Astrocyte (in vitro differentiated cells and primary cell): ENCODE results near the gene PAGR1. TPM values are rescaled to one million over a fixed set of nuclear protein-coding genes. Genes with fewer than 3 reads are reported as not detected.

Experiments used
- DNase-seq: peaks from one replicate; pipeline ENCODE4 v3.0.0-alpha.2; 2010; ENCODE audit warnings: low read depth
- FAIRE-seq: peaks from 2 replicates; lab custom pipeline; 2011; peaks lifted over from hg19 to GRCh38; lab: Jason Lieb, UNC
- H2AFZ ChIP-seq: 2 replicates; pipeline ENCODE4 v1.6.0; 2012; ENCODE audit warnings: low read depth, low read length, inconsistent platforms
- H3K27ac ChIP-seq: 2 replicates; pipeline ENCODE4 v1.5.1; 2011; ENCODE audit warnings: low read depth, low read length, inconsistent platforms
- H3K27me3 ChIP-seq: 2 replicates; pipeline ENCODE4 v1.6.0; 2011; ENCODE audit warnings: low read length, inconsistent platforms; ENCODE audit not compliant: insufficient read depth
- H3K36me3 ChIP-seq: 2 replicates; pipeline ENCODE4 v1.5.1; 2011; ENCODE audit warnings: low read length, inconsistent platforms; ENCODE audit not compliant: insufficient read depth
- H3K4me1 ChIP-seq: 2 replicates; pipeline ENCODE4 v1.5.1; 2011; ENCODE audit warnings: low read length, inconsistent platforms; ENCODE audit not compliant: insufficient read depth
- H3K4me2 ChIP-seq: 2 replicates; pipeline ENCODE4 v1.6.0; 2012; ENCODE audit warnings: low read length, inconsistent platforms
- H3K4me3 ChIP-seq: 2 replicates; pipeline ENCODE4 v1.5.1; 2011; ENCODE audit warnings: low read depth, mild to moderate bottlenecking, low read length, inconsistent platforms; ENCODE audit not compliant: insufficient read depth
- H3K79me2 ChIP-seq: 2 replicates; pipeline ENCODE4 v1.6.0; 2012; ENCODE audit warnings: mild to moderate bottlenecking, low read length, inconsistent platforms; ENCODE audit not compliant: insufficient read depth
- H3K9ac ChIP-seq: 2 replicates; pipeline ENCODE4 v1.6.0; 2012; ENCODE audit warnings: mild to moderate bottlenecking, low read length, inconsistent platforms
- H3K9me3 ChIP-seq: 2 replicates; pipeline ENCODE4 v1.5.1; 2012; ENCODE audit warnings: low read depth, mild to moderate bottlenecking, low read length, inconsistent platforms; ENCODE audit not compliant: insufficient read depth
- H4K20me1 ChIP-seq: 2 replicates; pipeline ENCODE4 v1.6.0; 2012; ENCODE audit warnings: low read length, inconsistent platforms; ENCODE audit not compliant: insufficient read depth
- H3K27ac Mint-ChIP-seq: one replicate; pipeline ENCODE4 v1.8.0; 2021; ENCODE audit warnings: mild to moderate bottlenecking, mixed read lengths; ENCODE audit not compliant: unreplicated experiment
- H3K27me3 Mint-ChIP-seq: one replicate; pipeline ENCODE4 v1.8.0; 2021; ENCODE audit warnings: low read depth, mixed read lengths; ENCODE audit not compliant: unreplicated experiment
- H3K36me3 Mint-ChIP-seq: one replicate; pipeline ENCODE4 v1.8.0; 2021; ENCODE audit warnings: low read depth, mixed read lengths; ENCODE audit not compliant: unreplicated experiment
- H3K4me1 Mint-ChIP-seq: one replicate; pipeline ENCODE4 v1.8.0; 2021; ENCODE audit warnings: low read depth, mixed read lengths; ENCODE audit not compliant: unreplicated experiment
- H3K4me3 Mint-ChIP-seq: one replicate; pipeline ENCODE4 v1.8.0; 2021; ENCODE audit warnings: mild to moderate bottlenecking, moderate library complexity, mixed read lengths; ENCODE audit not compliant: unreplicated experiment
- H3K9me3 Mint-ChIP-seq: one replicate; pipeline ENCODE4 v1.8.0; 2021; ENCODE audit warnings: mild to moderate bottlenecking, mixed read lengths; ENCODE audit not compliant: unreplicated experiment
- EZH2 ChIP-seq: IDR thresholded peaks from 2 replicates; pipeline ENCODE4 v1.6.1; 2012; ENCODE audit warnings: mild to moderate bottlenecking, low read length, inconsistent platforms; ENCODE audit not compliant: insufficient read depth
- total RNA-seq: library from RNA; stranded (reverse); gene quantifications from 2 replicates; pipeline ENCODE4 v1.2.1, GENCODE V29; 2021
- TF ChIP-seq, protein P1 (sequence below): IDR thresholded peaks from 2 replicates; pipeline ENCODE4 v1.5.1; 2011; ENCODE audit warnings: low read depth, mild to moderate bottlenecking, inconsistent platforms, low read length, moderate library complexity; ENCODE audit not compliant: insufficient read depth

The PAGR1 gene
- total RNA-seq, 1 donor from 2014 or later: 20.8 TPM

- no peak overlapping the region for H3K4me2 ChIP-seq
Measured at GRCh38 chr16:29813644-29814562, 2.0 kb upstream of the PAGR1 start.

DNA sequence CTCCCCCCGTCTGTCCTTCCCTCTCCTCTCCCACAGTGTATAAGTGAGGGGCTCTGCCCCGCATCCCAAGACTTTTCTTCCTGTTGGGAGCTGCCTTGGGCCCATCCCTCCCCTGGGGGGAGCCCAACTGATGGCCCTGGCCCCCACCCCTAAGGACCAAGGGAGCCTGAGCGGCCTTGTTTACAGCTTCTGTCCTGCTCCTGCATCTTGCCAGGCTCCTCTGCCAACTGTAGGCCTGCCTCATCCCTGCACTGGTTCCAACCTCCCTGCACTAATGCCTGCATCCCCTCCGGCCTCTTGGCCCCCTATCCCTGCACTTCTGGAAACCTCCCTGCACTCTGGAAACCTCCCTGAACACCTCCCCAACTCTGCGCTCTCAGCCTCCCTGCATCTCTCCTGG is 1.4 kb upstream of the PAGR1 start:
- Histone ChIP-seq H2AFZ (peak overlapping the region; percentile 64), H3K36me3 (peaks cover 4% of the 10 kb centered on the region), H3K27ac (no peak overlapping the region), H3K27me3 (no peaks in the 10 kb centered on the region), H3K9me3 (no peaks in the 10 kb centered on the region), H3K9ac (no peak overlapping the region), H4K20me1 (peaks cover 19% of the 10 kb centered on the region), H3K4me1 (peaks cover 30% of the 10 kb centered on the region), H3K4me2 (peak overlapping the region; percentile 93), H3K79me2 (peaks cover 45% of the 10 kb centered on the region), H3K4me3 (peak overlapping the region; percentile 79)
- no peaks in the 10 kb centered on the region for H3K9me3 Mint-ChIP-seq
- H3K36me3 Mint-ChIP-seq: peaks cover 10% of the 10 kb centered on the region
- peaks cover 35% of the 10 kb centered on the region for H3K4me1 Mint-ChIP-seq
- TF ChIP-seq EZH2: no peak
- TF ChIP-seq, protein P1, sequence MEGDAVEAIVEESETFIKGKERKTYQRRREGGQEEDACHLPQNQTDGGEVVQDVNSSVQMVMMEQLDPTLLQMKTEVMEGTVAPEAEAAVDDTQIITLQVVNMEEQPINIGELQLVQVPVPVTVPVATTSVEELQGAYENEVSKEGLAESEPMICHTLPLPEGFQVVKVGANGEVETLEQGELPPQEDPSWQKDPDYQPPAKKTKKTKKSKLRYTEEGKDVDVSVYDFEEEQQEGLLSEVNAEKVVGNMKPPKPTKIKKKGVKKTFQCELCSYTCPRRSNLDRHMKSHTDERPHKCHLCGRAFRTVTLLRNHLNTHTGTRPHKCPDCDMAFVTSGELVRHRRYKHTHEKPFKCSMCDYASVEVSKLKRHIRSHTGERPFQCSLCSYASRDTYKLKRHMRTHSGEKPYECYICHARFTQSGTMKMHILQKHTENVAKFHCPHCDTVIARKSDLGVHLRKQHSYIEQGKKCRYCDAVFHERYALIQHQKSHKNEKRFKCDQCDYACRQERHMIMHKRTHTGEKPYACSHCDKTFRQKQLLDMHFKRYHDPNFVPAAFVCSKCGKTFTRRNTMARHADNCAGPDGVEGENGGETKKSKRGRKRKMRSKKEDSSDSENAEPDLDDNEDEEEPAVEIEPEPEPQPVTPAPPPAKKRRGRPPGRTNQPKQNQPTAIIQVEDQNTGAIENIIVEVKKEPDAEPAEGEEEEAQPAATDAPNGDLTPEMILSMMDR: no peak
- FAIRE-seq: no peak
- no peak overlapping the region for H3K27ac Mint-ChIP-seq
- no peaks in the 10 kb centered on the region for H3K27me3 Mint-ChIP-seq
- no peak for DNase-seq
- peak overlapping the region; percentile 89 for H3K4me3 Mint-ChIP-seq

More at GRCh38 chr16:29813644-29814562, 2.0 kb upstream of the PAGR1 start:
- Histone ChIP-seq H3K4me1 (peaks cover 32% of the 10 kb centered on the region), H4K20me1 (peaks cover 24% of the 10 kb centered on the region), H3K9me3 (no peaks in the 10 kb centered on the region), H3K79me2 (peaks cover 44% of the 10 kb centered on the region), H3K36me3 (peaks cover 4% of the 10 kb centered on the region), H3K27me3 (no peaks in the 10 kb centered on the region), H3K9ac (no peak overlapping the region), H3K27ac (no peak overlapping the region), H3K4me3 (no peak overlapping the region), H2AFZ (no peak overlapping the region)
- DNase-seq (no peak), FAIRE-seq (no peak)
- peaks cover 5% of the 10 kb centered on the region for H3K36me3 Mint-ChIP-seq
- no peak for TF ChIP-seq EZH2
- TF ChIP-seq, protein P1: no peak
- peak overlapping the region; percentile 60 for H3K4me3 Mint-ChIP-seq
- H3K4me1 Mint-ChIP-seq: peaks cover 38% of the 10 kb centered on the region
- H3K27me3 Mint-ChIP-seq: no peaks in the 10 kb centered on the region
- H3K9me3 Mint-ChIP-seq: no peaks in the 10 kb centered on the region
- H3K27ac Mint-ChIP-seq: no peak overlapping the region
